Activated CD4-positive, alpha-beta T cell treated with anti-CD3 and anti-CD28 coated beads, Interleukin-2, amount 50 U/mL, for 1 hour (primary cell): ENCODE measurements around the gene DNAH10.

Source experiments
- DNase-seq: peaks from one replicate; pipeline ENCODE4 v3.0.0-alpha.2; 2020

DNAH10 gene

GRCh38 chr12:123976227-123976826, 214.2 kb downstream of the DNAH10 start:
- no peak for DNase-seq

GRCh38 chr12:123979566-123979965, 217.5 kb downstream of the DNAH10 start:
- DNase-seq: no peak

GRCh38 chr12:123982269-123982668, 220.2 kb downstream of the DNAH10 start:
- DNase-seq: no peak

- DNase-seq: peak; percentile 42
These were observed 221.9 kb downstream of the DNAH10 start for GRCh38 chr12:123983822-123984485.

GRCh38 chr12:123984903-123985302, 222.8 kb downstream of the DNAH10 start:
- no peak for DNase-seq
